K562 (cell line): ENCODE results near the gene WDR20. TPM values are rescaled to one million over a fixed set of nuclear protein-coding genes. Genes with fewer than 3 reads are reported as not detected.

Experiments used
- ATAC-seq: fragments of 200-7000 bp; cut with Tn5 transposase; 3 replicates; pipeline ENCODE4 v1.9.1; 2020; ENCODE audit warnings: moderate library complexity
- BruUV-seq: library from RNA; stranded (reverse); fragments of 400-500 nt; replicated peaks from 2 replicates; lab custom pipeline; 2021; lab: Mats Ljungman, UMichigan
- CTCF ChIA-PET: fragments of 300-600 bp; formaldehyde crosslinking; extraction: SDS; loops from one replicate; lab custom pipeline; 2021; ENCODE audit warnings: low intra/inter-chr PET ratio; lab: Yijun Ruan, JAX
- POLR2A ChIA-PET: fragments of 300-600, 350-650 bp; sonication (Branson Sonifier 250); formaldehyde crosslinking; extraction: SDS; loops from one replicate; lab custom pipeline; 2021; ENCODE audit warnings: antibody characterized with exemption, inconsistent platforms; lab: Yijun Ruan, JAX
- DNase-seq, 4 experiments: peaks; one replicate each; pipeline versions ENCODE4 v3.0.0 to v3.0.0-alpha.2; 2011 to 2018; ENCODE audit warnings: low spot score in 3 of 4, mixed read lengths in 3 of 4; ENCODE audit errors: extremely low read depth in 1 of 4
- FAIRE-seq: peaks from 2 replicates; lab custom pipeline; 2011; peaks lifted over from hg19 to GRCh38; lab: Jason Lieb, UNC
- H2AFZ ChIP-seq: 2 replicates; pipeline ENCODE4 v1.6.0; 2011; ENCODE audit warnings: low read depth, low read length, control low read depth, inconsistent platforms
- H3K27ac ChIP-seq: fragments of 200-600 bp; 3 replicates; pipeline ENCODE4 v1.8.0; 2011; ENCODE audit warnings: low read depth, mild to moderate bottlenecking, control low read depth, inconsistent platforms, low read length, moderate library complexity, mixed read lengths; ENCODE audit errors: extremely low read depth
- H3K27me3 ChIP-seq, 2 experiments: fragments of 300-600 bp in 1 of 2; 2 replicates in 1 of 2; 3 replicates in 1 of 2; pipeline versions ENCODE4 v1.6.0 to v1.8.0; 2011; ENCODE audit warnings: inconsistent platforms in 2 of 2, low read length in 2 of 2, mild to moderate bottlenecking in 1 of 2, mixed read lengths in 1 of 2, moderate library complexity in 1 of 2; ENCODE audit not compliant: control insufficient read depth in 2 of 2, insufficient read depth in 2 of 2
- H3K36me3 ChIP-seq: fragments of 300-600 bp; 3 replicates; pipeline ENCODE4 v1.8.0; 2011; ENCODE audit warnings: mild to moderate bottlenecking, low read length, inconsistent platforms; ENCODE audit not compliant: control insufficient read depth, insufficient read depth
- H3K4me1 ChIP-seq, 2 experiments: fragments of 200-600 bp in 1 of 2; replicated peaks in 1 of 2; 2 replicates in 1 of 2; 3 replicates in 1 of 2; pipeline versions ENCODE4 v1.5.1 to v1.8.0; 2011; ENCODE audit warnings: inconsistent platforms in 2 of 2, low read length in 2 of 2, mild to moderate bottlenecking in 1 of 2, mixed read lengths in 1 of 2, moderate library complexity in 1 of 2; ENCODE audit not compliant: control insufficient read depth in 2 of 2, insufficient read depth in 2 of 2
- H3K4me2 ChIP-seq: 2 replicates; pipeline ENCODE4 v1.6.1; 2011; ENCODE audit warnings: low read length, control low read depth, inconsistent platforms, mixed read lengths; ENCODE audit not compliant: insufficient read depth
- H3K4me3 ChIP-seq: fragments of 200-600 bp; sonication (generic), shearing (Covaris generic); 2 replicates; pipeline ENCODE4 v1.5.1; 2016; ENCODE audit warnings: control low read depth, inconsistent platforms
- H3K79me2 ChIP-seq: fragments of 200-600 bp; 3 replicates; pipeline ENCODE4 v1.8.0; 2011; ENCODE audit warnings: low read length, inconsistent platforms; ENCODE audit not compliant: control insufficient read depth, insufficient read depth
- H3K9ac ChIP-seq, 2 experiments: 2 replicates each; pipeline versions ENCODE4 v1.6.0 to v1.6.1; 2011; ENCODE audit warnings: low read depth in 2 of 2, low read length in 2 of 2, control low read depth in 1 of 2, inconsistent platforms in 1 of 2, mild to moderate bottlenecking in 1 of 2, mixed read lengths in 1 of 2; ENCODE audit not compliant: insufficient read depth in 1 of 2
- H3K9me1 ChIP-seq: one replicate; pipeline ENCODE4 v1.6.0; 2011; ENCODE audit warnings: inconsistent platforms, mild to moderate bottlenecking, low read length, moderate library complexity; ENCODE audit not compliant: control insufficient read depth, insufficient read depth
- H3K9me3 ChIP-seq: replicated peaks from 2 replicates; pipeline ENCODE4 v1.5.1; 2011; ENCODE audit warnings: low read depth, low read length, inconsistent platforms; ENCODE audit not compliant: control insufficient read depth, insufficient read depth
- H4K20me1 ChIP-seq: replicated peaks from 2 replicates; pipeline ENCODE4 v1.6.1; 2011; ENCODE audit warnings: low read length, inconsistent platforms, mixed read lengths; ENCODE audit not compliant: control insufficient read depth, insufficient read depth
- BHLHE40 ChIP-seq: IDR thresholded peaks from 2 replicates; pipeline ENCODE4 v1.6.1; 2011; ENCODE audit warnings: low read length, improper control_type of control experiment
- ETV1 ChIP-seq: fragments of 450-650 bp; conservative IDR thresholded peaks from 2 replicates; pipeline ENCODE4 v1.6.1; 2016; ENCODE audit warnings: missing genetic modification characterization, control low read depth, low read depth, missing compliant biosample characterization
- HNRNPL ChIP-seq: fragments of 200-400 bp; formaldehyde crosslinking; IDR thresholded peaks from 2 replicates; pipeline ENCODE4 v1.6.1; 2017; ENCODE audit warnings: low read depth, mild to moderate bottlenecking, low read length
- MEIS2 ChIP-seq: fragments of 450-650 bp; IDR thresholded peaks from 2 replicates; pipeline ENCODE4 v1.6.1; 2014; ENCODE audit warnings: mild to moderate bottlenecking; ENCODE audit not compliant: partially characterized antibody
- POLR2AphosphoS2 ChIP-seq: IDR thresholded peaks from 2 replicates; pipeline ENCODE4 v1.6.1; 2012; ENCODE audit warnings: low read length, improper control_type of control experiment
- SRSF1 ChIP-seq: fragments of 200-400 bp; formaldehyde crosslinking; IDR thresholded peaks from 2 replicates; pipeline ENCODE4 v1.6.1; 2017; ENCODE audit warnings: mild to moderate bottlenecking, low read depth, low read length, moderate library complexity
- ZBTB43 ChIP-seq: sonication (generic); formaldehyde crosslinking; IDR thresholded peaks from 2 replicates; pipeline ENCODE4 v1.8.0; 2023; ENCODE audit warnings: mild to moderate bottlenecking, missing genetic modification reagents
- ZNF512 ChIP-seq: IDR thresholded peaks from 2 replicates; pipeline ENCODE4 v1.6.1; 2016; ENCODE audit warnings: missing genetic modification characterization, missing compliant biosample characterization
- in situ Hi-C: fragments of 300-500 bp; cut with MboI; formaldehyde crosslinking; loops from 4 replicates; pipeline ENCODE4 v1.15.0; 2018; ENCODE audit warnings: inconsistent platforms, mixed read lengths
- intact Hi-C: fragments of 100-400 bp; cut with micrococcal nuclease; formaldehyde crosslinking; loops from 2 replicates; pipeline ENCODE4 v1.14.2; 2022
- polyA plus RNA-seq, 8 experiments: library from polyadenylated mRNA; depleted of rRNA in 4 of 8; stranded (reverse) in 5 of 8; unstranded in 3 of 8; fragments of >200 nt; fragmentation: Nextera tagmentation in 2 of 8; fragmentation: Illumina TruSeq in 1 of 8; extraction: Ambion mirVana in 2 of 8; extraction: Trizol in 1 of 8; gene quantifications; 2 replicates each; pipeline versions ENCODE4 v1.2.1 to v1.2.3, GENCODE V29; 2011 to 2014; ENCODE audit warnings: inconsistent platforms in 1 of 8, missing spikeins in 1 of 8
- total RNA-seq, 7 experiments: library from RNA; depleted of rRNA in 6 of 7; stranded (reverse); fragments of >200 nt in 6 of 7; fragmentation: Illumina TruSeq in 2 of 7; extraction: Trizol in 2 of 7; gene quantifications; 2 replicates each; pipeline versions ENCODE4 v1.2.1 to v1.2.3, GENCODE V29; 2011 to 2021; ENCODE audit warnings: low replicate concordance in 1 of 7

Gene WDR20
- total and polyA plus RNA-seq, 9 of the 15 experiments (the other 6 are each of a cell fraction or from before 2014, with no cell fraction given), result 7.0 to 15.3 (median 11.8) TPM

- H3K27ac ChIP-seq, result no peak overlapping the region
- H3K36me3 ChIP-seq, result no peaks in the 10 kb centered on the region
- CTCF ChIA-PET, result no interaction called here
- ATAC-seq, result no peak
- H3K4me2 ChIP-seq, result no peak overlapping the region
- TF ChIP-seq BHLHE40 (no peak), MEIS2 (no peak), ETV1 (tag) (no peak), POLR2AphosphoS2 (no peak), ZBTB43 (no peak), HNRNPL (no peak), ZNF512 (tag) (no peak), SRSF1 (no peak)
- TF ChIP-seq, all 486 proteins: peak for 0
- no TSS peak for BruUV-seq
- H4K20me1 ChIP-seq, result no peaks in the 10 kb centered on the region
- H2AFZ ChIP-seq, result no peak overlapping the region
- in situ Hi-C loops (no loop called here), intact Hi-C loops (no loop called here)
- POLR2A ChIA-PET, result no interaction called here
- no peaks in the 10 kb centered on the region for H3K9me3 ChIP-seq
- H3K4me3 ChIP-seq, result no peak overlapping the region
- H3K9ac ChIP-seq, result no peak overlapping the region
- FAIRE-seq (no peak), DNase-seq (no peak)
- H3K9me1 ChIP-seq, result no peaks in the 10 kb centered on the region
- H3K27me3 ChIP-seq, result no peaks in the 10 kb centered on the region
- no peaks in the 10 kb centered on the region for H3K79me2 ChIP-seq
- peaks cover 0 to 11% of the 10 kb centered on the region in 2 experiments; a peak in 3 of 5 replicates for H3K4me1 ChIP-seq
These were observed 15.3 kb upstream of the WDR20 start for GRCh38 chr14:102124419-102124818.
